Breast epithelium (tissue), 4 donors: ENCODE measurements around the gene TP63. TPM values are rescaled to one million over a fixed set of nuclear protein-coding genes. Genes with fewer than 3 reads are reported as not detected.
A peak's percentile ranks its signal among the peaks of the same experiment; 100 is the strongest.

Experiments
- DNase-seq, 2 donors: peaks; one replicate each; pipeline ENCODE4 v3.0.0-alpha.2; 2019; ENCODE audit warnings: low spot score in 2 of 2
- H3K27ac ChIP-seq, 2 donors: fragments of 200-600 bp; sonication (generic) in 1 of 2; one replicate each; pipeline ENCODE4 v1.5.1; 2016 to 2019; ENCODE audit warnings: mild to moderate bottlenecking in 1 of 2
- H3K27me3 ChIP-seq, 2 donors: fragments of 200-600 bp; sonication (generic) in 1 of 2; one replicate each; pipeline versions ENCODE4 v1.5.1 to v1.6.0; 2017 to 2019; ENCODE audit warnings: control low read depth in 1 of 2, mild to moderate bottlenecking in 1 of 2
- H3K36me3 ChIP-seq: fragments of 200-600 bp; one replicate; pipeline ENCODE4 v1.5.1; 2019
- H3K4me1 ChIP-seq, 2 donors: fragments of 200-600 bp; sonication (generic); one replicate each; pipeline ENCODE4 v1.5.1; 2016 to 2019; ENCODE audit warnings: control low read depth in 1 of 2
- H3K4me3 ChIP-seq, 3 donors: fragments of 200-600 bp; sonication (generic); 1 replicate in 2 of 3; 2 replicates in 1 of 3; pipeline ENCODE4 v1.5.1; 2016 to 2019; ENCODE audit warnings: mild to moderate bottlenecking in 3 of 3, moderate library complexity in 2 of 3
- H3K9me3 ChIP-seq, 2 donors: fragments of 200-600 bp; sonication (generic) in 1 of 2; one replicate each; pipeline ENCODE4 v1.5.1; 2016 to 2019; ENCODE audit warnings: control low read depth in 1 of 2
- POLR2A ChIP-seq: fragments of 450-650 bp; IDR thresholded peaks from one replicate; pipeline ENCODE4 v1.6.1; 2016; ENCODE audit warnings: antibody characterized with exemption, mild to moderate bottlenecking, moderate library complexity
- POLR2AphosphoS5 ChIP-seq, 3 donors: sonication (generic); formaldehyde crosslinking; IDR thresholded peaks; one replicate each; pipeline ENCODE4 v1.6.1; 2017; ENCODE audit warnings: antibody characterized with exemption in 3 of 3
- intact Hi-C: fragments of 100-400 bp; cut with DNase I; formaldehyde crosslinking; loops from one replicate; pipeline ENCODE4 v1.15.1; 2023; ENCODE audit warnings: low total_unique reads
- total RNA-seq, 3 donors: library from RNA; depleted of rRNA; stranded (reverse); fragments of >200 nt; gene quantifications; one replicate each; pipeline ENCODE4 v1.1.0, GENCODE V29; 2016
- TF ChIP-seq, protein P1 (sequence below), 3 donors: fragments of 450-650 bp; IDR thresholded peaks; one replicate each; pipeline ENCODE4 v1.5.1; 2016 to 2017; ENCODE audit warnings: antibody characterized with exemption in 3 of 3, mild to moderate bottlenecking in 3 of 3, moderate library complexity in 3 of 3

The TP63 gene
- total RNA-seq, 3 donors from 2014 or later = 0.96 to 47.7 (median 20.0) TPM

DNA sequence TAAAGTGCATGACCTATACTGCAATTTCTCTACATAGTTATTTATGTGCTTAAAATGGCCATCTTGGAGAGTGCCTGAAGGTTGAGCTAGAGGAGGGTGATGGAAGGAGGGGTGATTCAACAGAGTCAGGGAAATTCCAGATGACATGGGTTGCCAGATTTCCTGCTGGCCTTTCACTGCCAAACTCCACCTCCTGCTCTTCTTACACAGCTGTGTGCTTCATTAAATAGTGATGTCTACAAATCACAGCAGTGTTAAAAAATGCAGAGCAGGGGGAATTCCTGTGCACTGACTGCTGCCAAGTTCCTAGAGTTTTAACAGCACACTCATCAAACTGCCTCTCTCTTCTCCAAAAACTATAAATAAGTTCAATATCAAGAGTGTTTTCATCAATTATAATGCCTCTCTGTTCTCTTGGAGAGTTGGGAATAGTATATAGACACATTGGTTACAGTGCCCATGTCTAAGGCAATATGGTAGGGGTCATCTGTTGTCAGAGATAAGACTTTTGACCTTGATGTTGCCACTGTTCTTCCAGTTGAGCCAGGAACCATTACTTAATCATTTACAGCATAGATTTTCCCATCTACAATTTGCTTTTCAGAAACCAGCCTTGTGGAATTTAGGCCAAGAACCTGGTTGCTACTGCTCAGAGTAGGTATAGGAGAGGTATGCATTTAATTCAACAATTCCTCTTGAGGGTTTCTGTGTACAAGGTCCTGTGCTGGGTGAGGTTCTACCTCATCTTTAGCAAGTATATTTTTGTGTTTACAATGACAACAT is 79.6 kb downstream of the TP63 start:
- no peaks in the 10 kb centered on the region for H3K36me3 ChIP-seq
- H3K27ac ChIP-seq = peak overlapping the region in 1 of 2 donors; percentile 19
- intact Hi-C loops = loop anchor here (10.0 kb wide), 1 partner anchor 336 kb away; no protein-coding TSS in a partner anchor
- H3K27me3 ChIP-seq = no peaks in the 10 kb centered on the region
- H3K4me3 ChIP-seq = no peak overlapping the region
- no peaks in the 10 kb centered on the region for H3K4me1 ChIP-seq
- peak in 1 of 2 donors; percentile 47 for DNase-seq
- H3K9me3 ChIP-seq = no peaks in the 10 kb centered on the region
- no peak for TF ChIP-seq POLR2A
- peak in 1 of 3 donors; percentile 25 for TF ChIP-seq POLR2AphosphoS5 (IDR thresholded peaks at IDR 0.05)
- TF ChIP-seq, protein P1, sequence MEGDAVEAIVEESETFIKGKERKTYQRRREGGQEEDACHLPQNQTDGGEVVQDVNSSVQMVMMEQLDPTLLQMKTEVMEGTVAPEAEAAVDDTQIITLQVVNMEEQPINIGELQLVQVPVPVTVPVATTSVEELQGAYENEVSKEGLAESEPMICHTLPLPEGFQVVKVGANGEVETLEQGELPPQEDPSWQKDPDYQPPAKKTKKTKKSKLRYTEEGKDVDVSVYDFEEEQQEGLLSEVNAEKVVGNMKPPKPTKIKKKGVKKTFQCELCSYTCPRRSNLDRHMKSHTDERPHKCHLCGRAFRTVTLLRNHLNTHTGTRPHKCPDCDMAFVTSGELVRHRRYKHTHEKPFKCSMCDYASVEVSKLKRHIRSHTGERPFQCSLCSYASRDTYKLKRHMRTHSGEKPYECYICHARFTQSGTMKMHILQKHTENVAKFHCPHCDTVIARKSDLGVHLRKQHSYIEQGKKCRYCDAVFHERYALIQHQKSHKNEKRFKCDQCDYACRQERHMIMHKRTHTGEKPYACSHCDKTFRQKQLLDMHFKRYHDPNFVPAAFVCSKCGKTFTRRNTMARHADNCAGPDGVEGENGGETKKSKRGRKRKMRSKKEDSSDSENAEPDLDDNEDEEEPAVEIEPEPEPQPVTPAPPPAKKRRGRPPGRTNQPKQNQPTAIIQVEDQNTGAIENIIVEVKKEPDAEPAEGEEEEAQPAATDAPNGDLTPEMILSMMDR (IDR thresholded peaks at IDR 0.05) = no peak

DNA sequence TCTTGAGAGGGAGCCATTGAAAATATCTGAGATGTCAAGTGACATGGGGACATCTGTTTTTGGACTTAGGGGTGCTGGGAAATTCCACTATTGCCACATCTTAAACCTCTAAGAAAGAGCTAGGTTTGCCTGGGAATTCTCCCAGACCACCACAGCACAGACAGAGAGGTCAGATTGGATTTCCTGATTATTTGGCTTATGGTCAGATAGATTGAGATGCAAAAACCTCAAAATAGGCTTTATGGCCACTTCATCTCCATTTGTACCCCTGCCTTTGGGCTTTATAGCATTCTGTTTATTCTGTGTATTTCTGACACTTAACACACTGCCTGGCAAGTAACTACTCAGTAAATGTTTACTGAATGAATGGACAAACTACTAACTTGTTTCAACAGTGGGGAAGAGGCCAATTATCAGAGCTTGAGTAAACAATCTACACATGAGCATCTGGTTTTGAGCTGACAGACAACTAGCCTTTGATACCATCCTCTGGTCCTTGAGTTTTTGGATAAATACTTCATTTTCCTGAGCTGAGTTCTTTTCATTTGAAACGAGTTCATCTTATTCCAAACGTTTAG is 81.8 kb downstream of the TP63 start:
- no peaks in the 10 kb centered on the region for H3K27me3 ChIP-seq
- no peaks in the 10 kb centered on the region for H3K9me3 ChIP-seq
- no peak overlapping the region for H3K27ac ChIP-seq
- TF ChIP-seq POLR2A = no peak
- no peak for TF ChIP-seq POLR2AphosphoS5 (IDR thresholded peaks at IDR 0.05)
- TF ChIP-seq, protein P1 (IDR thresholded peaks at IDR 0.05) = no peak
- intact Hi-C loops = loop anchor here (10.0 kb wide), 1 partner anchor 338 kb away; no protein-coding TSS in a partner anchor
- no peaks in the 10 kb centered on the region for H3K4me1 ChIP-seq
- DNase-seq = no peak
- H3K4me3 ChIP-seq = no peak overlapping the region
- no peaks in the 10 kb centered on the region for H3K36me3 ChIP-seq

DNA sequence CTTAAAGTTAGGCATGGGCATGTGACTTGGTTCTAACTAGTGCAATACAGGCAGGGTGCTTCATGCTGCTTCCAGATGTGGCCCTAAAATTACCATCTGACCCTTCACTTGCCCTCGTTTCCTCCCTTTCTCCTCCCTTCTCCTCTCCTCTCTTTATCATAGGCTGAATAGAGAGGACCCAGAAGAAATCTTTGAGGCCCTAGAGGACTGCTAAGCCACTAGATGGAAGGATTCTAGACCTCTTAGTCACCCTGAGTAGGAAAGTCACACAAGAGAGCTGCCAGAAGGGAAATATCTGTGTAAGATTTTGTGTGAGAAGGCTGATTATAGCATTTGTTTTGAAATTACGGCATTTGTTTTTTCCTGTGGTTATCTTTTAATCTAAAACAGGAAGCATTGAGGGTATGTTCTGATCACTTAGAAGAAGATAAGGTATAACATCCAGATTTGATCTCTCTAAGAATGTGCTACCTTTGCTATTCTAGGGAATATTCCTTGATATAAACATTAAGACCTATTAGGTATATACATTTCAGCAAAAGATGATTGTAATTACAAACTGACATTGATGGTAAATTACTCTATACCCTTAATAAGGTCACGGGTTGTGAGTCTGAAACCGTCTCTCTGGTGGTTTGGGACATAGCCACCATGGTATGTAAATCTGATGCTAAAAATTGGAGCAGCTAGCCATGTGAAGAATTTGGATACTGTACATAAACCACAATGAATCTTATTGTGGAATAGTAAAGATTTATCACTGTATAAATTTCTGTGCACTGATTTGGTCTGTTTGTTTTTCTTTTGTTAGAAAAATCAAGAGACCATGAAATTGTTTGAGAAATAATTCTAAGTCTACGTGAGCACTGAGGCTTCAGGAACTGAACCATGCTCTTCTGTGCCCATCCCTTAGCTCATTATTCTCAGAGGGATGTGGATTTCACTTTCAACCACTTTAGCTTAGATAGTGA is 84.1 kb downstream of the TP63 start:
- Histone ChIP-seq H3K9me3 (no peaks in the 10 kb centered on the region), H3K27ac (no peak overlapping the region), H3K36me3 (no peaks in the 10 kb centered on the region), H3K27me3 (no peaks in the 10 kb centered on the region), H3K4me3 (no peak overlapping the region), H3K4me1 (no peaks in the 10 kb centered on the region)
- intact Hi-C loops = loop anchor here (10.0 kb wide), 1 partner anchor 340 kb away; no protein-coding TSS in a partner anchor
- DNase-seq = no peak
- TF ChIP-seq, protein P1 (IDR thresholded peaks at IDR 0.05) = no peak
- TF ChIP-seq POLR2A (no peak), POLR2AphosphoS5 (IDR thresholded peaks at IDR 0.05) (no peak)

DNA sequence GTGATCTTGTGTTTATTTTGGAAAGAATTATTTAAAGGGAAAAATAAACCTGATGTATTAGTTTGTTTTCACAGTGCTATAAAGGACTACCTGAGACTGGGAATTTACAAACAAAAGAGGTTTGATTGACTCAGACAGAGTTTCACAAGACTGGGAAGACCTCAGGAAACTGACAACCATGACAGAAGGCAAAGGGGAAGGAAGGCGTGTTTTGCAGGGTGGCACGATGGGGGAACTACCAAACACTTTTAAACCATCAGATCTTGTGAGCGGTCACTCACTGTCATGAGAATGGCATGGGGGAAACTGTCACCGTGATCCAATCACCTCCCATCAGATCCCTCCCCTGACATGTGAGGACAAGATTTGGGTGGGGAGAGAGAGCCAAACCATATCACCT is 87.0 kb downstream of the TP63 start:
- H3K27me3 ChIP-seq = no peaks in the 10 kb centered on the region
- no peak overlapping the region for H3K4me3 ChIP-seq
- intact Hi-C loops = loop anchor here (10.0 kb wide), 1 partner anchor 343 kb away; no protein-coding TSS in a partner anchor
- no peaks in the 10 kb centered on the region for H3K36me3 ChIP-seq
- DNase-seq = no peak
- TF ChIP-seq POLR2AphosphoS5 (IDR thresholded peaks at IDR 0.05) (no peak), POLR2A (no peak)
- TF ChIP-seq, protein P1 (IDR thresholded peaks at IDR 0.05) = no peak
- H3K27ac ChIP-seq = no peak overlapping the region
- H3K9me3 ChIP-seq = no peaks in the 10 kb centered on the region
- H3K4me1 ChIP-seq = no peaks in the 10 kb centered on the region
